T-cell (primary cell): ENCODE data around the gene MTRFR. TPM values are rescaled to one million over a fixed set of nuclear protein-coding genes. Genes with fewer than 3 reads are reported as not detected.
A peak's percentile ranks its signal among the peaks of the same experiment; 100 is the strongest.

ENCODE experiments used
- ATAC-seq, 4 experiments: fragments of 200-7000 bp in 3 of 4; fragments of 150-1000 bp in 1 of 4; cut with Tn5 transposase; replicated peaks in 1 of 4; 1 replicate in 3 of 4; 2 replicates in 1 of 4; pipeline ENCODE4 v1.10.0; 2021; ENCODE audit warnings: moderate library complexity in 3 of 4, mild to moderate bottlenecking in 2 of 4, moderate number of reproducible peaks in 1 of 4
- CTCF ChIA-PET, 2 donors: fragments of 300-600 bp; sonication (Branson Sonifier 250); formaldehyde crosslinking; loops; one replicate each; lab custom pipeline; 2022; ENCODE audit warnings: antibody characterized with exemption in 2 of 2; lab: Charles Lee
- POLR2A ChIA-PET, 2 donors: fragments of 300-600 bp; sonication (Branson Sonifier 250); formaldehyde crosslinking; loops; one replicate each; lab custom pipeline; 2022; ENCODE audit warnings: antibody characterized with exemption in 2 of 2; lab: Charles Lee
- DNase-seq, 35 experiments: peaks; one replicate each; pipeline versions ENCODE4 v3.0.0 to v3.0.0-alpha.2; 2013 to 2023
- H3K27ac ChIP-seq: one replicate; pipeline ENCODE4 v1.5.1; 2013; ENCODE audit warnings: low read length
- H3K27me3 ChIP-seq, 2 experiments: replicated peaks in 1 of 2; 1 replicate in 1 of 2; 2 replicates in 1 of 2; pipeline versions ENCODE4 v1.6.1 to v1.7.0; 2013; ENCODE audit warnings: low read length in 1 of 2, mixed read lengths in 1 of 2; ENCODE audit not compliant: control insufficient read depth in 2 of 2, insufficient read depth in 2 of 2; ENCODE audit errors: extremely low read depth in 1 of 2
- H3K36me3 ChIP-seq, 2 donors: 1 replicate in 1 of 2; 2 replicates in 1 of 2; pipeline versions ENCODE4 v1.6.1 to v1.7.0; 2013; ENCODE audit warnings: low read length in 1 of 2; ENCODE audit not compliant: control insufficient read depth in 2 of 2, insufficient read depth in 1 of 2; ENCODE audit errors: extremely low read depth in 1 of 2
- H3K4me1 ChIP-seq, 2 experiments: 1 replicate in 1 of 2; 2 replicates in 1 of 2; pipeline versions ENCODE4 v1.6.1 to v1.7.0; 2013; ENCODE audit warnings: low read length in 2 of 2, mixed read lengths in 1 of 2; ENCODE audit not compliant: insufficient read depth in 2 of 2, control insufficient read depth in 1 of 2; ENCODE audit errors: extremely low read depth in 1 of 2
- H3K4me3 ChIP-seq, 2 donors: 1 replicate in 1 of 2; 2 replicates in 1 of 2; pipeline versions ENCODE4 v1.5.1 to v1.7.0; 2013; ENCODE audit warnings: mild to moderate bottlenecking in 2 of 2, low read length in 1 of 2, moderate library complexity in 1 of 2; ENCODE audit not compliant: control insufficient read depth in 1 of 2; ENCODE audit errors: extremely low read depth in 1 of 2
- H3K9me3 ChIP-seq: 2 replicates; pipeline ENCODE4 v1.7.0; 2013
- H3K27ac Mint-ChIP-seq, 2 donors: one replicate each; pipeline ENCODE4 v1.8.0; 2020 to 2021; ENCODE audit warnings: mild to moderate bottlenecking in 2 of 2, mixed read lengths in 2 of 2
- H3K27me3 Mint-ChIP-seq, 2 donors: one replicate each; pipeline ENCODE4 v1.8.0; 2021 to 2022; ENCODE audit warnings: mixed read lengths in 2 of 2
- H3K36me3 Mint-ChIP-seq: one replicate; pipeline ENCODE4 v1.8.0; 2021; ENCODE audit warnings: mixed read lengths
- H3K4me1 Mint-ChIP-seq, 3 donors: one replicate each; pipeline ENCODE4 v1.8.0; 2020 to 2022; ENCODE audit warnings: mixed read lengths in 3 of 3, mild to moderate bottlenecking in 1 of 3
- H3K4me3 Mint-ChIP-seq, 3 donors: one replicate each; pipeline ENCODE4 v1.8.0; 2020 to 2022; ENCODE audit warnings: mild to moderate bottlenecking in 3 of 3, mixed read lengths in 3 of 3, moderate library complexity in 3 of 3
- H3K9me3 Mint-ChIP-seq, 3 donors: one replicate each; pipeline ENCODE4 v1.8.0; 2020 to 2022; ENCODE audit warnings: mixed read lengths in 3 of 3
- WGBS: methylation state at CpG from one replicate; pipeline ENCODE4 v1.1.5; 2013; ENCODE audit warnings: missing lambda C conversion rate; ENCODE audit not compliant: insufficient coverage; 5-methylcytosine and 5-hydroxymethylcytosine counted together
- total RNA-seq, 35 experiments: library from RNA in 6 of 35; stranded (reverse) in 6 of 35; fragments of 120-200 nt in 1 of 35; gene quantifications; one replicate each; pipeline versions ENCODE4 v1.2.1 to v1.2.4 and lab custom pipeline; 2013 to 2026

Gene MTRFR
- total RNA-seq, 5 donors from 2014 or later (not counting 1 experiment from before 2014, with no cell fraction given) = 33.7 to 49.7 (median 42.4) TPM

DNA sequence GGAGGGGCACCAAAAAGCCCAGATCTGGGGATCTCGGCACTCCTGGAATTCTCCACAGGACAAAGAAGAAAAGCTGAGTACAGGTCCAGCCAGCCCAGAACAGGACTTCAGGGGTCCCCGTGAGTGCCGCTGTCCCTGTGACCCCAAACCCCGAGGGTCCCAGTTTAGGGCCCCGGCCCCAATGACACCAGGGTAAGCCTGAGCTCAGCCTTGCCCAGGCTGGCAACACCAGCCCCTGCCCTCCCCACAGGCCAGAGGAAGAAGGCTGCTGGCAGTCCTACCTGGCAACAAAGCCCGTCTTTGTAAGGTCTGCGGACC, 36.6 kb downstream of the MTRFR start:
- POLR2A ChIA-PET = interaction anchor here in 1 of 2 donors (0.5 to 0.6 kb wide), 2 partner anchors 34 to 167 kb away, joined by 3 to 4 read pairs; no protein-coding TSS in a partner anchor
- Mint-ChIP-seq H3K27me3 (no peaks in the 10 kb centered on the region), H3K36me3 (no peaks in the 10 kb centered on the region), H3K27ac (peak overlapping the region; percentile 27 to 75), H3K9me3 (no peaks in the 10 kb centered on the region), H3K4me3 (peak overlapping the region; percentile 77 to 79 (median 79)), H3K4me1 (peaks cover 15 to 30% (median 28%) of the 10 kb centered on the region in 3 donors)
- peaks cover 0 to 5% of the 10 kb centered on the region in 2 experiments for H3K27me3 ChIP-seq
- DNase-seq (peak in 2 of 35 experiments; percentile 14 to 33), ATAC-seq (no peak)
- H3K36me3 ChIP-seq = peaks cover 0 to 2% of the 10 kb centered on the region in 2 donors
- H3K4me1 ChIP-seq = peaks cover 13 to 39% of the 10 kb centered on the region in 2 experiments
- WGBS = 9% methylated on average over 5 of the region's 7 CpGs
- CTCF ChIA-PET = no interaction called here
- H3K27ac ChIP-seq = no peak overlapping the region
- no peaks in the 10 kb centered on the region for H3K9me3 ChIP-seq
- peak overlapping the region; percentile 48 to 58 for H3K4me3 ChIP-seq

DNA sequence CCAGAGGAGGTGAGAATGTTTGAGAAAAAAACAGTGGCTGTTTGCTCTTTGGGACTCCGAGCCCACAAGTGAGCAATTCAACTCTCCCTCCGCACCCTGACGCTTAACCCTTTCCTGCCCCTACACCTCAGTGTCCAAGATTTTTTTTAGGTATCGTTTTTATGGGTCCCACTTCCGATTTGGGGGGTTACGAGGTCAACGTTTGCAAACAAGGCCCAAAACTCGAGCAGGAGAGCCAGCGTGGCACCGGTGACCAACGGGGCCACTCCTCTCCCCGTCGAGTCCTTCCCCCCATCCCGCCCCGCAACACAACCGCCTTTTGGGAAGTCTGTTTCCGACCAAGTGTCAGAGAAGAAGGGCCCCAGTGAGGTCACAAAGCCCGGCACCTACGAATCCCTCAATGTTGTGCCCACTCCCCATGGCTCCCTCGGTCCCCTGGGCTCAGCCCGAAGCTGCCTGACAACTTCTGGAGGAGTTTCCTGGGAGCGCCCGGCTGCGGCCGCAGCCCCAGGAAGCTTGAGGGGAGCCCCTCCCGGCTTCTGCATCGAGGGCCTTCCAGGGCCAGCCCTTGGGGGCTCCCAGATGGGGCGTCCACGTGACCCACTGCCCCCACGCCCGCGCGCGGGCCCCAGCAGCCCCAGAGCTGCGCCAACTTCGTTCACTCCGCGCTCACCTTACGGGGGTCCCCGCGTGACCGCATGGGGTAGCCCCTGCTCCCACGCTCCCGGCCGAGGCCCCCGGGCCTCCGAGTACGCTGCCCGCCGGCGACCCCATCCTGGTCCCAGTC, 37.2 kb downstream of the MTRFR start:
- ATAC-seq = peak in 3 of 4 experiments; percentile 1
- H3K4me3 Mint-ChIP-seq = peak overlapping the region; percentile 77 to 79 (median 79)

DNA sequence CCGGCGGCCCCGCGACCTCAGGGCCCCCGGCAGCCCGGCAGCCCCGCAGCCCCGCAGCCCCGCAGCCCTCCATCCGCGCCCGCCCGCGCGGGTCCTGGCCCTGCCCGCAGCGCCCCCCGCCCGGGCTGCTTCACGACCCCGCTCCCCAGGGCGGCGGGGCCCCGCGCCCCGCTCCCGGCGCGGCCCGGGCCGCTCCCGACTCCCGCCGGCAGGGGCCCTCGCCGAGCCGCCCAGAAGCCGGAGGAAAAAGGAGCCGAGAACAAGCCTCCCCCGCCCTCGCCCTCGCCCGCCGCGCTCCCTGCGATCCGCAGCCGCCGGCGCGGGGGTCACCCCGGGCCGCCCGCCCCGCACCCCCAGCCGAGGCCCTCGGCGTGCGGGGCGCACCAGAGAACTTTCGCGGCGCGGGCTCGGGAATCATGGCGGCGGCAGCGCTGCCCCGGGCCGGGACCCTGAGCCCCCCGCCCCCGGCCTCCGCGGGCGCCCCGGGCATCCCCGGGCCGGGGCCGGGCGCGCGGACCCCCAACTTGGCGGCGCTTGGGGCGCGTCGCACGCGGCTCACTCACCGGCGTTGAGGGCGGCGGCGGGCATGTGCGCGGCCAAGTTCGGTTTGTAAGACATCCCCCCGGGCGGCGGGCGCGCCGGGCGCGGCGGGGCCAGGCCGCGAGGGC, 37.9 kb downstream of the MTRFR start:
- DNase-seq = peak; percentile 36 to 82 (median 66)
- Histone ChIP-seq H3K4me1 (peaks cover 13 to 39% of the 10 kb centered on the region in 2 experiments), H3K27ac (no peak overlapping the region), H3K27me3 (peaks cover 0 to 5% of the 10 kb centered on the region in 2 experiments), H3K4me3 (peak overlapping the region in 1 of 2 donors; percentile 58), H3K9me3 (no peaks in the 10 kb centered on the region), H3K36me3 (no peaks in the 10 kb centered on the region)
- Mint-ChIP-seq H3K4me1 (peaks cover 15 to 30% (median 28%) of the 10 kb centered on the region in 3 donors), H3K4me3 (no peak overlapping the region), H3K27ac (no peak overlapping the region), H3K27me3 (no peaks in the 10 kb centered on the region), H3K36me3 (no peaks in the 10 kb centered on the region), H3K9me3 (no peaks in the 10 kb centered on the region)
- WGBS = under 1% methylated on average over 106 of the region's 108 CpGs
- ChIA-PET POLR2A (interaction anchor here in 1 of 2 donors (0.6 kb wide), 1 partner anchor 90 kb away, joined by 5 read pairs; no protein-coding TSS in a partner anchor), CTCF (interaction anchor here (0.6 kb wide), 2 partner anchors 94 to 95 kb away, joined by 3 to 4 read pairs; no protein-coding TSS in a partner anchor)
- peak; percentile 83 to 86 (median 84) for ATAC-seq

More for the DNA sequence above, 37.2 kb downstream of the MTRFR start:
- Mint-ChIP-seq H3K27ac (peak overlapping the region; percentile 28 to 75), H3K36me3 (no peaks in the 10 kb centered on the region), H3K27me3 (no peaks in the 10 kb centered on the region), H3K4me1 (peaks cover 15 to 30% (median 28%) of the 10 kb centered on the region in 3 donors), H3K9me3 (no peaks in the 10 kb centered on the region)
- H3K36me3 ChIP-seq = peaks cover 0 to 2% of the 10 kb centered on the region in 2 donors
- H3K4me3 ChIP-seq = peak overlapping the region; percentile 48 to 58
- 2% methylated on average over 43 of the region's 51 CpGs for WGBS
- no peaks in the 10 kb centered on the region for H3K9me3 ChIP-seq
- POLR2A ChIA-PET = interaction anchor here (0.5 to 0.6 kb wide), 2 partner anchors 33 to 91 kb away, joined by 4 to 5 read pairs; no protein-coding TSS in a partner anchor
- CTCF ChIA-PET = interaction anchor here (0.6 kb wide), 3 partner anchors 95 to 770 kb away, joined by 3 to 4 read pairs (median 3); partner anchors contain the start of gene ZCCHC8 (in 1 of the 2)
- H3K4me1 ChIP-seq = peaks cover 13 to 39% of the 10 kb centered on the region in 2 experiments
- DNase-seq = peak in 2 of 35 experiments; percentile 14 to 20
- H3K27ac ChIP-seq = no peak overlapping the region
- H3K27me3 ChIP-seq = peaks cover 0 to 5% of the 10 kb centered on the region in 2 experiments

DNA sequence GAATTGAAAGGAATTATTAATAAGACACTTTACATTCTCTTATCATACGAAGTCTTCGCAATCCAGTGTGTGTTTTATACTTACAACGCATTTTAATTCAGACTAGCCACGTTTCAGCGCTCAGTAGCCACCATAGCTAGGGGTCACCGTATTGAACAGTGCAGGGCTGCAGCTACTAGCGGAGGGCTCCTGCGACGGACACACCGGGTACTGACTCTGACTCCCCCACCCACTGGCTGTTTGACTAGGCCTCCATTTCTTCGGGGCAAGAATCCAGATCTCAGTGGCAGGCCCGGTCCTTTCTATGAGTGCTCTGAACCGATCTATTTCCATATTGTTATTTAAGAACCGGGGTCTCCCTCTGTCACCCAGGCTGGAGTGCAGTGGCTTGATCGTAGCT, 39.9 kb downstream of the MTRFR start:
- WGBS = 91% methylated on average over 14 of the region's 15 CpGs
- Mint-ChIP-seq H3K9me3 (no peaks in the 10 kb centered on the region), H3K27me3 (no peaks in the 10 kb centered on the region), H3K27ac (no peak overlapping the region), H3K36me3 (no peaks in the 10 kb centered on the region), H3K4me3 (peak overlapping the region; percentile 49 to 66 (median 62)), H3K4me1 (peaks cover 11 to 27% (median 27%) of the 10 kb centered on the region in 3 donors)
- DNase-seq (no peak), ATAC-seq (no peak)
- H3K9me3 ChIP-seq = no peaks in the 10 kb centered on the region
- ChIA-PET POLR2A (no interaction called here), CTCF (no interaction called here)
- no peaks in the 10 kb centered on the region for H3K36me3 ChIP-seq
- H3K4me1 ChIP-seq = peaks cover 13 to 35% of the 10 kb centered on the region in 2 experiments
- H3K27ac ChIP-seq = no peak overlapping the region
- H3K4me3 ChIP-seq = no peak overlapping the region
- H3K27me3 ChIP-seq = peaks cover 0 to 5% of the 10 kb centered on the region in 2 experiments

DNA sequence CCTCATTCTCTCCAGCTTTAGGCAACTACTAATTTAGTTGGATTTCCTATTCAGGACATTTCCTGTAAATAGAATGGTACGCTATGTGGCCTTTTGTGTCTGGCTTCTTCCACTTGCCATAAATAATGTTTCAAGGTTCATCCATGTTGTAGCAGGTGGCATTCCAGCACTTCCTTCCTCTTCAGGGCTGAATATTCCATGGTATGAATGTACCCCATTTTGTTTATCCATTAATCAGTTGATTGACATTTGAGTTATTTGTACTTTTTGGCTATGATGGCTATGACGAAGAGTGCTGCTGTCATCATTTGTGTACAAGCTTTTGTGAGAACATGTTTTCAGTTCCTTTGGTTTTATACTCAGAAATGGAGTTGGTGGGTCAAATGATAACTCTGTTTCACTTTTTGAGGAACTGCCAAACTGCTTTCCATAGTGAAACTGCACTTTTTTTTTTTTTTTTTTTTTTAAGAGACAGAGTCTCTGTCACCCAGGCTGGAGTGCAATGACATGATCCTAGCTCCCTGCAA, 44.9 kb downstream of the MTRFR start:
- ATAC-seq = no peak
- no peaks in the 10 kb centered on the region for H3K4me1 ChIP-seq
- WGBS = 20% methylated on average over 1 of the region's 2 CpGs
- ChIA-PET CTCF (interaction anchor here (0.6 to 0.7 kb wide), 3 partner anchors 25 to 1075 kb away, joined by 3 to 6 read pairs (median 4); no protein-coding TSS in a partner anchor), POLR2A (no interaction called here)
- H3K4me3 Mint-ChIP-seq = no peak overlapping the region
- no peak for DNase-seq
- no peaks in the 10 kb centered on the region for H3K9me3 ChIP-seq
- H3K27me3 Mint-ChIP-seq = no peaks in the 10 kb centered on the region
- no peak overlapping the region for H3K27ac ChIP-seq
- H3K4me1 Mint-ChIP-seq = peaks cover 0 to 3% (median 0%) of the 10 kb centered on the region in 3 donors
- no peaks in the 10 kb centered on the region for H3K27me3 ChIP-seq
- H3K36me3 Mint-ChIP-seq = no peaks in the 10 kb centered on the region
- no peak overlapping the region for H3K4me3 ChIP-seq
- no peaks in the 10 kb centered on the region for H3K36me3 ChIP-seq
- no peaks in the 10 kb centered on the region for H3K9me3 Mint-ChIP-seq
- no peak overlapping the region for H3K27ac Mint-ChIP-seq

DNA sequence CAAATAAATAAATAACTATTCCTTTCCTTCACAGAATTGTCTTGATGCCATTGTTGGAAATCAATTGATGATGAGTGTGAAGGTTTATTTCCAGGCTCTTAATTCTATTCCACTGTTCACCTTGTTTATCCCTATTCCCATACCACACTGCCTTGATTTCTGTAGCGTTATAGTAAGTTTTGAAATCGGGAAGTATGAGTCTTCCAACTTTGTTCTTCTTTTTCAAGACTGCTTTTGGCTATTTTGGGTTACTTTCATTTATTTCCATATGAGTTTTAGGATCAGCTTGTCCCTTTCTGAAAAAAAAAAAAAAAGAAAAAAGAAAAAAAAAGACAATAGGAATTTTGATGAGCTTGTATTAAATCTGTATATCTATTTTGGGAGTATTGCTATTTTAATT, 47.7 kb downstream of the MTRFR start:
- ATAC-seq (no peak), DNase-seq (no peak)
- H3K36me3 ChIP-seq = no peaks in the 10 kb centered on the region
- H3K4me3 Mint-ChIP-seq = no peak overlapping the region
- no peaks in the 10 kb centered on the region for H3K36me3 Mint-ChIP-seq
- no peaks in the 10 kb centered on the region for H3K4me1 ChIP-seq
- H3K27ac ChIP-seq = no peak overlapping the region
- H3K9me3 ChIP-seq = no peaks in the 10 kb centered on the region
- no peak overlapping the region for H3K27ac Mint-ChIP-seq
- no peak overlapping the region for H3K4me3 ChIP-seq
- no peaks in the 10 kb centered on the region for H3K9me3 Mint-ChIP-seq
- no peaks in the 10 kb centered on the region for H3K27me3 Mint-ChIP-seq
- peaks cover 0 to 3% (median 0%) of the 10 kb centered on the region in 3 donors for H3K4me1 Mint-ChIP-seq
- ChIA-PET CTCF (no interaction called here), POLR2A (interaction anchor here in 1 of 2 donors (0.6 kb wide), 1 partner anchor 84 kb away, joined by 3 read pairs; no protein-coding TSS in a partner anchor)
- no CpG with 5 or more reads among the region's 2 CpGs for WGBS
- H3K27me3 ChIP-seq = peaks cover 0 to 2% of the 10 kb centered on the region in 2 experiments
